ENCODE measurements around the gene ACTL8. TPM values are rescaled to one million over a fixed set of nuclear protein-coding genes. Genes with fewer than 3 reads are reported as not detected.

The ACTL8 gene
- total RNA-seq, 4 donors from 2014 or later, result 0.18 to 0.50 (median 0.19) TPM; not detected in 1

DNA sequence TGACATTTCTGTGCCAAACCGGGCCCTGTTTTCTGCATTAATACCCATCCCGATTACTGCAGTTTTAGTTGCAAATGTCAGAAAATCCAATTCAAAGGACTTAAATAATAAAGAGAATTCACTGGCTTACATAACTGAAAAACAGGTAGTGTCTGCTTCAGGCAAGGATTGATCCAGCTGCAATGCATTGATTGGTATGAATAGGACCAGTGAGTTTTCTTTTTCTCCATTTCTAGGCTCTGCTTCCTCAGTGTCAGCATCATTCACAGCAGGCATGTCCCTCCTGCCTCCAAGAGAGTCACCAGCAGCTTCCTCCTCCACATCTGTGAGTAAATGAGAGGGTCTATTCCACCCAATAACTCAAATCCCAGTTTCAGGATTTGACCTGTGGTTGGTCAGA lies 33.7 kb upstream of the ACTL8 start:
- no peak overlapping the region for H3K4me3 ChIP-seq
- peaks cover 0 to 49% (median 0%) of the 10 kb centered on the region in 4 donors for H3K27me3 ChIP-seq
- intact Hi-C loops (cut with DNase I), result no loop called here
- no peaks in the 10 kb centered on the region for H3K9me3 ChIP-seq
- no peak overlapping the region for H3K27ac ChIP-seq
- H3K4me1 ChIP-seq, result no peaks in the 10 kb centered on the region
- H3K36me3 ChIP-seq, result no peaks in the 10 kb centered on the region
- DNase-seq, result no peak
- TF ChIP-seq POLR2A (IDR thresholded peaks at IDR 0.05), result no peak
- TF ChIP-seq, protein P1, sequence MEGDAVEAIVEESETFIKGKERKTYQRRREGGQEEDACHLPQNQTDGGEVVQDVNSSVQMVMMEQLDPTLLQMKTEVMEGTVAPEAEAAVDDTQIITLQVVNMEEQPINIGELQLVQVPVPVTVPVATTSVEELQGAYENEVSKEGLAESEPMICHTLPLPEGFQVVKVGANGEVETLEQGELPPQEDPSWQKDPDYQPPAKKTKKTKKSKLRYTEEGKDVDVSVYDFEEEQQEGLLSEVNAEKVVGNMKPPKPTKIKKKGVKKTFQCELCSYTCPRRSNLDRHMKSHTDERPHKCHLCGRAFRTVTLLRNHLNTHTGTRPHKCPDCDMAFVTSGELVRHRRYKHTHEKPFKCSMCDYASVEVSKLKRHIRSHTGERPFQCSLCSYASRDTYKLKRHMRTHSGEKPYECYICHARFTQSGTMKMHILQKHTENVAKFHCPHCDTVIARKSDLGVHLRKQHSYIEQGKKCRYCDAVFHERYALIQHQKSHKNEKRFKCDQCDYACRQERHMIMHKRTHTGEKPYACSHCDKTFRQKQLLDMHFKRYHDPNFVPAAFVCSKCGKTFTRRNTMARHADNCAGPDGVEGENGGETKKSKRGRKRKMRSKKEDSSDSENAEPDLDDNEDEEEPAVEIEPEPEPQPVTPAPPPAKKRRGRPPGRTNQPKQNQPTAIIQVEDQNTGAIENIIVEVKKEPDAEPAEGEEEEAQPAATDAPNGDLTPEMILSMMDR (IDR thresholded peaks at IDR 0.05), result no peak
- WGBS, 2 donors, result 86 to 95% methylated on average over 2 of the region's 2 CpGs

DNA sequence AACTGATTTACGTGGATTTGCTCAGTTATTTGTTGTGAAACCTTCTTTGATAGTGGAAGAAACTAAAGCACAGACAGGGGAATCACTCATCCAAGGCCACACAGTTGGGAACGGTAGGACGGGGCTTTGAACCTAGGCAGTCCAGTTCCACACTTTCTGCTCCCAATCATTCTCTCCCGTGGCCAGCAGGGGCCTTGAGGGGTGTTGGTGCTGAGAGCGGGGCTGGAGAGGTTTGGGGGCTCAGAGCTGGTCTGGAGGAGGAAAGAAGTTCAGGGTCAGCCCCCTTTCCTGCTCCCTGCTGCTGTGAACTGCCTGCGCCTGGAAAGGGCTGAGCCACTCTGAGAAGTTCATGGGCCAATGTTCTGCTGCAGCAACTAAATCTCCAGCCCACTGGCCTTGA lies 31.4 kb upstream of the ACTL8 start:
- H3K4me1 ChIP-seq, result no peaks in the 10 kb centered on the region
- no peak for DNase-seq
- H3K27ac ChIP-seq, result no peak overlapping the region
- peaks cover 0 to 41% (median 0%) of the 10 kb centered on the region in 4 donors for H3K27me3 ChIP-seq
- H3K36me3 ChIP-seq, result no peaks in the 10 kb centered on the region
- no peak for TF ChIP-seq POLR2A (IDR thresholded peaks at IDR 0.05)
- TF ChIP-seq, protein P1 (IDR thresholded peaks at IDR 0.05), result no peak
- 46 to 56% methylated on average over 3 to 6 of the region's 6 CpGs for WGBS, 2 donors
- H3K4me3 ChIP-seq, result no peak overlapping the region
- no peaks in the 10 kb centered on the region for H3K9me3 ChIP-seq
- intact Hi-C loops (cut with DNase I), result no loop called here

DNA sequence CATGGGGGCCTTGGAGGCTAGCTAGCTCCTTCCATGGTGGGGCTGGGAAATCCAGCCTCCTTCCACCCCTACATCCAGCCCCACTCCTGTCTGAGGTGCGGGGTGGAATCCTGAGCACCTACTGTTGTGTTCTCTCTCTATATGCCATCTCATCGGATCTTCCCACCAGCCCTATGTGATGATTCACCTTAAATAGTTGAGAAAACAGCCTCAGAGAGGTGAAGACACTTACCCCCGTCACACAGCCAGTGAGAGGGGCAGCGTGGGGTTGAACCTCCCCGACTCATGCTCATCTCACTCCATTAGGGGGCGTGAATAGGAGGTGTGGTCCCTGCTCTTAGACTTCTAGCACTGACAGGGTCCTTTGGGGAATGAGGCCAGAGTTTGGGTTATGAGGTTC lies 31.0 kb upstream of the ACTL8 start:
- Histone ChIP-seq H3K4me1 (no peaks in the 10 kb centered on the region), H3K4me3 (no peak overlapping the region), H3K27me3 (peaks cover 0 to 42% (median 0%) of the 10 kb centered on the region in 4 donors), H3K27ac (no peak overlapping the region), H3K9me3 (no peaks in the 10 kb centered on the region), H3K36me3 (no peaks in the 10 kb centered on the region)
- no peak for TF ChIP-seq POLR2A (IDR thresholded peaks at IDR 0.05)
- TF ChIP-seq, protein P1 (IDR thresholded peaks at IDR 0.05), result no peak
- 71 to 87% methylated on average over 2 to 3 of the region's 6 CpGs for whole genome bisulfite sequencing, 2 donors
- no peak for DNase-seq
- intact Hi-C loops (cut with DNase I), result no loop called here

DNA sequence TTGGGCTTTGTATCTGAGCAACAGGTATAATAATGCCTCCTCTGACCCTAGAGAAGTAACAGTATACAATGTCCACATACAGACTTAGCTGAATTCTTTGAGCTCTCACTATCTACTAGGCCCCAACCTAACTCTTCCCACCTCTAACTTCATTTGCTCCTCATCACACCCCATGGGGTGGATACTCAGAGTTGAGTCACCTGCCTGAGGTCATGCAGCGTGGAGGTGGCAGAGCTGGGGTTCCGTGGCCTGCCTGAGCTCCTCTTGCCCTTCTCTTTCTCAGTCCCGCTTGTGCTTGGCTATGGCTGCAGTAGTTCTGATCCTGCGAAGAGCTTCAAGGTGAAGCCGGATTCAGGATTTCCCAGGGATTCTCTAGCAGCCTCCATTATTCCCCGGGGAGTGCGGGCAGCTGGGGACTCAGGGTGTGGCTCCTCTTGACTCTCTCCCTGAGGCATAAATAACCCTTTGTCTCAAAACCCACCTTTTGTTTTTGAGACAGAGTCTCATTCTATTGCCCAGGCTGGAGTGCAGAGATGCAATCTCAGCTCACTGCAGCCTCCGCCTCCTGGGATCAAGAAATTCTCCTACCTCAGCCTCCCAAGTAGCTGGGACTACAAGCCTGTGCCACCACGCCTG lies 29.9 kb upstream of the ACTL8 start:
- WGBS, 2 donors, result 63 to 75% methylated on average over 7 to 9 of the region's 9 CpGs
- TF ChIP-seq, protein P1 (IDR thresholded peaks at IDR 0.05), result no peak
- TF ChIP-seq POLR2A (IDR thresholded peaks at IDR 0.05), result no peak

DNA sequence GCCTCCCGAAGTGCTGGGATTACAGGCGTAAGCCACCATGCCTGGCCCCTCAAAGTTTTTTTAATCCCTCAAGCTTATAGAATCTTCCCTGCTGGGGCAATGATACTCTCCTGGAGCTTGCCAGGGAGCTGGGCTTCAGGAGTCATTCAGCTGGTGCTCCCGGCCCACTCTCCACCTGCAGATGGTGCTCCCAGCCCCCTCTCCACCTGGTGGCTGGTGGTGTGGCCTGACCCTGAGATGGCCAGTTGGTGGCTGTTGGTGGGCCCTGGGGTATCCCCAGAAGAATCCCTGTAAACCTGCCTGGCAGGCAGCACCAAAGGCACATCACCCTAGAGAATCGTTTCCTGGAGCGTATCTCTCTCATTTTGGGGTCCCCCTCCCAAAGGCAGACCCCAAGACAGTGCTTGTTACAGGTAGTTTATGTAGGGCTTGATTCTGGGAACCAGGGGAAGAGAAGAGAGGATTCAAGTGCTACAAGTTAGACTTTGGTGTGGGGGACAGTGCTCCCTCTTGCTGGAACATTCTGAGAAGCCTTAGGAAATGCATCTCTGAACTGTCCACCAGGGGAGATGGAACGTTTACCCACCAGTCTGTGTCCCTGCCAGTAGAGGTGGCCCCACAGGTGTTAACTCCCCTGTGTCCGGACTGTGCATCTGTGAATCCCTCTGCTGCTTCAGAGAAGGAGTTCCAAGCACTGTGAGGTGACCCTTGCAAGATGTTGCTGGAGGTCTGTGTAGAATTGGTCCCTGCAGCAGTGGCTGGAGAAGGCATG lies 29.1 kb upstream of the ACTL8 start:
- Histone ChIP-seq H3K27ac (no peak overlapping the region), H3K27me3 (peaks cover 0 to 53% (median 0%) of the 10 kb centered on the region in 4 donors), H3K4me3 (no peak overlapping the region), H3K9me3 (no peaks in the 10 kb centered on the region), H3K4me1 (no peaks in the 10 kb centered on the region), H3K36me3 (no peaks in the 10 kb centered on the region)
- intact Hi-C loops (cut with DNase I), result no loop called here
- no peak for TF ChIP-seq POLR2A (IDR thresholded peaks at IDR 0.05)
- TF ChIP-seq, protein P1 (IDR thresholded peaks at IDR 0.05), result no peak
- DNase-seq, result no peak
- 66 to 73% methylated on average over 4 of the region's 7 CpGs for WGBS, 2 donors

More for the DNA sequence above, 29.9 kb upstream of the ACTL8 start:
- Histone ChIP-seq H3K27me3 (peaks cover 0 to 51% (median 0%) of the 10 kb centered on the region in 4 donors), H3K36me3 (no peaks in the 10 kb centered on the region), H3K27ac (no peak overlapping the region), H3K4me3 (no peak overlapping the region), H3K9me3 (no peaks in the 10 kb centered on the region), H3K4me1 (no peaks in the 10 kb centered on the region)
- intact Hi-C loops (cut with DNase I), result no loop called here
- DNase-seq, result no peak

Measured in esophagus squamous epithelium (tissue), 5 donors.